ENCODE results near the gene VAMP5.

- TF ChIP-seq POLR2A (IDR thresholded peaks at IDR 0.05) = no peak
- TF ChIP-seq EP300 (IDR thresholded peaks at IDR 0.05) = no peak
- no peak for TF ChIP-seq POLR2AphosphoS5 (IDR thresholded peaks at IDR 0.05)
- no peak for TF ChIP-seq CTCF (IDR thresholded peaks at IDR 0.05)
Measured at GRCh38 chr2:85635011-85635410, 50.8 kb downstream of the VAMP5 start.
